ENCODE data around the gene SIRT4. TPM values are rescaled to one million over a fixed set of nuclear protein-coding genes. Genes with fewer than 3 reads are reported as not detected.

SIRT4 gene
- total and polyA plus RNA-seq, 2 of the 8 experiments (the other 6 are each of a cell fraction or from before 2014, with no cell fraction given) = 3.8 to 4.1 TPM

- no peak for TF ChIP-seq RBBP5 (IDR thresholded peaks at IDR 0.05; ENCODE audit: borderline replicate concordance, low read depth, low read length)
- TF ChIP-seq TAF1 (IDR thresholded peaks at IDR 0.05; ENCODE audit: low read depth, low read length) = no peak
- no peak for TF ChIP-seq CTBP2 (IDR thresholded peaks at IDR 0.05; ENCODE audit: borderline replicate concordance, insufficient read depth, insufficient read length, low read length)
- TF ChIP-seq ASH2L (IDR thresholded peaks at IDR 0.05; ENCODE audit: low read length) = no peak
- TF ChIP-seq EP300 (IDR thresholded peaks at IDR 0.05; ENCODE audit: borderline replicate concordance in 1 of 2, low read depth in 2 of 2, low read length in 2 of 2) = no peak
- TF ChIP-seq TAF7 (optimal IDR thresholded peaks at IDR 0.05; ENCODE audit: borderline replicate concordance, low read depth, low read length) = no peak
- TF ChIP-seq CREB1 (IDR thresholded peaks at IDR 0.05) = no peak
- no peak for TF ChIP-seq KDM4A (IDR thresholded peaks at IDR 0.05; ENCODE audit: low read depth, low read length, severe bottlenecking)
- no peak for TF ChIP-seq SP4 (IDR thresholded peaks at IDR 0.05; ENCODE audit: low read length)
- no peak for TF ChIP-seq KDM1A (IDR thresholded peaks at IDR 0.05; ENCODE audit: borderline replicate concordance, low read length)
- TF ChIP-seq SAP30 (IDR thresholded peaks at IDR 0.05; ENCODE audit: insufficient read depth, insufficient replicate concordance, low read length) = no peak
- FAIRE-seq = no peak
- H3K79me1 ChIP-seq (ENCODE audit: low read depth, low read length) = no peaks in the 10 kb centered on the region
- no peak overlapping the region for H3K14ac ChIP-seq (ENCODE audit: insufficient read length)
- H2AK5ac ChIP-seq (ENCODE audit: low read depth, low read length) = no peak overlapping the region
- H2BK120ac ChIP-seq (replicated peaks; ENCODE audit: low read depth, low read length) = no peak overlapping the region
- H2BK5ac ChIP-seq (ENCODE audit: low read depth, low read length) = no peak overlapping the region
- no peak for DNase-seq (ENCODE audit: low read depth in 1 of 2, low spot score in 2 of 2)
- CTCF ChIA-PET (ENCODE audit: partially characterized antibody) = interaction anchor here (0.7 to 8.5 kb wide), 8 partner anchors 11 to 117 kb away, joined by 3 to 66 read pairs (median 4); no protein-coding TSS in a partner anchor
- H3K4ac ChIP-seq (replicated peaks; ENCODE audit: insufficient read length, low read depth, low read length) = no peak overlapping the region
- H3K4me1 ChIP-seq (replicated peaks in 1 of 4; ENCODE audit: control insufficient read depth in 3 of 4, insufficient read depth in 4 of 4, low read length in 3 of 4) = peaks cover 0 to 9% (median 4%) of the 10 kb centered on the region in 4 experiments; a peak in 5 of 7 replicates
- H3K9ac ChIP-seq (replicated peaks in 1 of 4; ENCODE audit: extremely low read depth in 1 of 4, low read depth in 3 of 4, low read length in 3 of 4) = no peak overlapping the region
- H3K56ac ChIP-seq (replicated peaks; ENCODE audit: insufficient read length, low read depth, low read length) = no peak overlapping the region
- H3K4me3 ChIP-seq (ENCODE audit: extremely low read depth in 1 of 4, insufficient read depth in 2 of 4, low read depth in 3 of 4, low read length in 4 of 4) = no peak overlapping the region
- H3K18ac ChIP-seq (ENCODE audit: extremely low read depth, low read length) = no peak overlapping the region
- POLR2A ChIA-PET (ENCODE audit: partially characterized antibody) = interaction anchor here (0.6 to 1.1 kb wide), 2 partner anchors 9 to 122 kb away, joined by 3 read pairs; no protein-coding TSS in a partner anchor
- no peak overlapping the region for H2BK15ac ChIP-seq (ENCODE audit: low read length)
- no peaks in the 10 kb centered on the region for H3K23me2 ChIP-seq (ENCODE audit: low read depth, low read length)
- no peaks in the 10 kb centered on the region for H3K79me2 ChIP-seq (ENCODE audit: control insufficient read depth in 1 of 2, insufficient read depth in 2 of 2, low read length in 2 of 2)
- no peak overlapping the region for H2BK12ac ChIP-seq (ENCODE audit: low read depth, low read length)
- no peaks in the 10 kb centered on the region for H3K27me3 ChIP-seq (replicated peaks in 1 of 4; ENCODE audit: control insufficient read depth in 3 of 4, extremely low read depth in 1 of 4, insufficient read depth in 3 of 4, low read length in 3 of 4)
- no peak overlapping the region for H4K91ac ChIP-seq (replicated peaks; ENCODE audit: insufficient read length, low read length)
- H3K4me2 ChIP-seq (ENCODE audit: insufficient read depth in 1 of 2, low read depth in 2 of 2, low read length in 2 of 2) = no peak overlapping the region
- H4K20me1 ChIP-seq (replicated peaks in 1 of 2; ENCODE audit: control insufficient read depth in 1 of 2, insufficient read depth in 2 of 2, low read length in 2 of 2) = peaks cover 0 to 4% of the 10 kb centered on the region in 2 experiments
- H3K9me3 ChIP-seq (ENCODE audit: insufficient read depth in 2 of 2, low read depth in 1 of 2, low read length in 1 of 2) = no peaks in the 10 kb centered on the region
- H2BK20ac ChIP-seq (ENCODE audit: low read length) = no peak overlapping the region
- H4K8ac ChIP-seq (ENCODE audit: extremely low read depth, insufficient read depth, low read length) = no peak overlapping the region
- H3K23ac ChIP-seq (ENCODE audit: insufficient read length) = no peak overlapping the region
- peaks cover 9 to 50% (median 30%) of the 10 kb centered on the region in 4 experiments; a peak in 6 of 8 replicates for H3K36me3 ChIP-seq (ENCODE audit: control insufficient read depth in 2 of 4, insufficient read depth in 4 of 4, low read length in 3 of 4)
- no peak overlapping the region for H2AFZ ChIP-seq (ENCODE audit: low read length)
- WGBS, 2 experiments (ENCODE audit: extremely low coverage in 1 of 2, insufficient coverage in 1 of 2, insufficient read length in 1 of 2, insufficient replicate concordance in 2 of 2, low coverage in 1 of 2, low lambda C conversion rate in 2 of 2, missing lambda C conversion rate in 1 of 2) = 100% methylated on average over 1 of the region's 15 CpGs; no CpG with 5 or more reads in 1 of the 2 experiments
- no peak overlapping the region for H4K5ac ChIP-seq (ENCODE audit: insufficient read length, low read depth, low read length)
- no peak overlapping the region for H3K27ac ChIP-seq (ENCODE audit: low read depth, low read length)
Observed at GRCh38 chr12:120346031-120346430, 43.9 kb downstream of the SIRT4 start.

All from H1 (cell line).